IPS-NIHi7 (cell line): Measurements from ENCODE around the gene INPP4A.

Experiments
- DNase-seq: peaks from one replicate; pipeline ENCODE4 v3.0.0; 2012; ENCODE audit warnings: mixed read lengths; ENCODE audit errors: extremely low spot score

Gene INPP4A

DNA sequence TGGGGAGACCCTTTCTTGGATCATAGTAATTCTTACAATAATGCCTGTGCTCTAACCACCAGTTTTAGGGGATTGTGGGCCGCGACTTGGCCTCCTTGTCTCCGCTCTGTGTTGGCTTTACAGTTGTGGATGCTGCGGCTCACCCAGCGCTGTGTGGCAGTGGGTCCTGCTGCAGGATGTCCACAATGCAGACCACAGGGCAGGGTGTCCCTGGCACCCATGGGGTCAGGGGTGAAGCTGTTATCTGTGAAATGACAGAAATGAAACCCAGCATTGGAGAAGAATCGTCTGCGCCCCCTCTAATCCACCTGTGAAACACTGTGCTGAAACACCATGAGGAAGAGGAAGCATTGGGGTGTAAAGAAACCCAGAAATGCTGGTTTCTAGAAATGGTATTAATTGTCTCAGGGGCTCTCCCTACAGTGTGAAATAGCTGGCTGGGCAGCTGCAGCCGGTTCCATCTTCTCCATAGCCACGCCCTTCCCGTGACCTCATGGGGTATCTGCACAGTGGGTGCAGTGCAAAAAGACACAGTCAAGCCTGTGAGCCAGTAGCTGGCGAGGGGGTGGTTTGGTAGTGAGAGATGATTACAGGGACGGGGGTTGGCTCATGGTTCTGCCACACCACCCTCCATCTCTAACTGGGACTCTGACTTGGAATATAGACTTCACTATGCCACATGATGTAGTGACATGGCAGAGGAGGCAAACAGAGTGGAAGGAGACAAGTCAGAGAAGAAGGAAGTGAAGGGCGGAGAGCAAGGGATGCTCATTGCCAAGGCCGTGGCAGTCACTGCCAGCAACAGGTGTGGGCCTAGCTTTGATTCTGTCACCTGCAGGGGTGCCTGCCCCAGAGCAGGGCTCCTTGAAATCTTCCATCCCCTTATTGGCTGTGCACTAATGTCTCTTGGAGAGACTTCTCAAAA lies 16.2 kb downstream of the INPP4A start:
- DNase-seq: no peak

DNA sequence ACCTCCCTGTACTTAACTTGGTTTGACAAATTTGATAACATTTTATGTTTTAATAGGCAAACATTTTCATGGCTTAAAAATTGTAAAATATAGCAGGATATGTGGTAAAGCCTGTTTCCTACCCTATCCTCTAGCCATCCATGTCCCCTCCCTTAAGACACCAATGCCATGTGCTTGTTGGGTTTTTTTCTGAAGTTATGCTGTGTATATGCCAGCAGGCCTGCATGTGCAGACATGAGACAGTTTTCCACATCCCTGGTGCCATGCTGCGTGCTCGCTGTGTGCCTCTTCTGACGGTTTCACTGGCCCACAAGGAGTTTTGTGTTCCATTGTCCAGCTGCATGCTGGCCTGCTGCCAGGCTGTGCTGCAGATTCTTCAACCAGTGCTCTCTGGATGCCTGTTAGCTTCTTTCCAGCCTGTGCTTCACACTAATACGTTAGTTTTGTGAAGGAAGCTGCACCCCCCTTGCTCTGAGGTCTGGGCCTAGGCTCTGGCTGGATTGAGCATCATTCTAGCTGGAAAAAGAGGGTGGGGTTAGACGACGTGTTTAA lies 16.9 kb downstream of the INPP4A start:
- DNase-seq: no peak

DNA sequence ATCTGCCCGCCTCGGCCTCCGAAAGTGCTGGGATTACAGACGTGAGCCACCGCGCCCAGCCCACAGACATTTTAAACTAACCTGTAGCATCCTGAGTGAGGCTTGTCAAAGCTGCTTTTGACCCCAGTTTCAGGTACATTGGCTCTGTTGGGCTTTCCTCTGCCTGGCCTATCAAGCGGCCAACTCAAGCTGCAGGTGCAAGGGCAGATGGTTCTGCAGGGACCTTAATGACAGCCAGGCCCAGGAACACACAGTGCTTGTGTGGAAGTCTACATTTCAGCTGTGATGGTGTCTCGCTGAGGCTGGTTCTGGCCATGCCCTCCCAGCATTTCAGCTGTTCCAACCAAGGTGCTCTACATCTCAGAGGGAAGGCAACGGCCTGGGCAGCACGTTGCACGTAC lies 18.4 kb downstream of the INPP4A start:
- DNase-seq: no peak

DNA sequence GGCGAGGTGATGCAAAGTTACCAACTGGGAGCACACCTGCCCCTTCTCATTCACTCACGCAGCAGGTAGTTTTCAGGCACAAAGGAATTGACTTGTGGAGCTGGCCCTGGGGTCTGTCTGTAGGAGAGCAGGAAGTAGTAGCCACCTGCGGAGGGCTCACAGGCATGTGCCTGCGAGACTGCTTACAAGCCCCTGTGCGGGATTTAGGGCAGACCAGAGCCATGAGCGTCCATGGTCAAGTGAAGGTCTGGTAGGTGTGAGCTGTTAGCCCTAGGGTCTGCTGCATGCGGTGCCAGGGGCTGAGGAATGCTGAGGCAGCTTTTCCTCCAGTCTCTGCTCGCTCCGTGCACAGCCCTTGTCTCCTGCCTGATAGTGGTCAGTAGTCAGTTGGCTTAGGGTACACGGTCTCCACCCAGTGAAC lies 18.9 kb downstream of the INPP4A start:
- no peak for DNase-seq

DNA sequence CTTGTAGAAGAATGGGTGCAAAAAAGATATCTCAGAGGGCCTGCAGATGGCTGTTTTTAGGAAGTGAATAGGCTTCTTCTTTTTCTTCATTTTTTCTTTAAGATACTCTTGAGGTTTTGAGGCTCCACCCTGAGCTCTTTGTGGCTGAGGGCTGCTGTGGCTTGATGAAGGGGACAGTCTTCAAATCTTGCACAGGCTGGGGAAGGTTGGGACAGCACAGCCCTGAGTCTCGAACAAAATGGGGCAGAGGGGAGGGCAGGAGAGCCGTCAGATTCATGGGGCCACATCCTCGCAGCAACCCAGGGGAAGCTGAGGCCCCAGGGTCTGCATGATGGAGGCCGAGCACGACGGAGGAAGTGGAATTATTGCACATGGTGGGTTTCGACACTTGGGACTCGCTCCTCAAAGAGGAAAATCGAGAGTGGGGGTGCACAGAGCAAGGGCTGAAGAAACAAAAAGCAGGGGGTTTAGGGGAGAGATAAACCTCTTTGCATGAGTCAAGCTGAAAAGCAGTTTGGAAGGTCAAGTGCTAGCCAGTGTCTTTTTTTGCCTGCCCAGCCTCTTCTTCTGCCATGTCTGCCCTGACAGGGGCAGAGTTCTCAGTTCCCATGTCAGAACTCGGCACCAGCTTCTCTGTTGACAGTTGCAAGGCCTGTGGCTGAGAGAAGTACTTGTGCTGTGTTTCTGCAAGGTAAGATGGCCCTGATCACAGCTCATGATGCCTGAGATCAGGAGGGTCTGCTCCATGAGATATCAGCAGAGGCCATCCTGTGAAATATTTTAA lies 19.5 kb downstream of the INPP4A start:
- no peak for DNase-seq

DNA sequence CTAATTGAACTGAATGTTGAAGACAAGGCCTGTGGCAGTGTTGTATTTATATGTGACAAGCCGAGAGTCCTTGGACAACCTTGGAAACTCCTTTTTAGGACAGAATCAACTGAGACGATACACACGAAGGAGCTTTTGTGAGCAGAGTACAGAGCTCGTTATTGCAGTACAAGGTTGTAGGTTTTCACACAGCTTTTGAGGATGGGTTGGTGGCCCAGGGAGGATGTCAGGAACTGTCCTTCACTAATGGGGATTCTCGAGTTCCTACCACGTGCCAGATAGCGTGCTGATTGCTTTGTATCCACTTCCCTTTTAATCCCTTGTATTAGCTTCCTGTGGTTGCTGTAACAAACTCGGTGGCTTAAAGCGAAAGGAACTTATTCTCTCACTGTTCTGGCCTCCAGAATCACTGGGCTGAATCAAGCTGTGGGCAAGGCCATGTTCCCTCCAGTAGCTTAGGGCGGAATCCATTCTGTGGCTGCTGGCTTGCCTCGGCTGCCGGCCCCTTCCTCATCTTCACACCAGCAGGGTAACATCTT lies 20.2 kb downstream of the INPP4A start:
- DNase-seq: no peak

DNA sequence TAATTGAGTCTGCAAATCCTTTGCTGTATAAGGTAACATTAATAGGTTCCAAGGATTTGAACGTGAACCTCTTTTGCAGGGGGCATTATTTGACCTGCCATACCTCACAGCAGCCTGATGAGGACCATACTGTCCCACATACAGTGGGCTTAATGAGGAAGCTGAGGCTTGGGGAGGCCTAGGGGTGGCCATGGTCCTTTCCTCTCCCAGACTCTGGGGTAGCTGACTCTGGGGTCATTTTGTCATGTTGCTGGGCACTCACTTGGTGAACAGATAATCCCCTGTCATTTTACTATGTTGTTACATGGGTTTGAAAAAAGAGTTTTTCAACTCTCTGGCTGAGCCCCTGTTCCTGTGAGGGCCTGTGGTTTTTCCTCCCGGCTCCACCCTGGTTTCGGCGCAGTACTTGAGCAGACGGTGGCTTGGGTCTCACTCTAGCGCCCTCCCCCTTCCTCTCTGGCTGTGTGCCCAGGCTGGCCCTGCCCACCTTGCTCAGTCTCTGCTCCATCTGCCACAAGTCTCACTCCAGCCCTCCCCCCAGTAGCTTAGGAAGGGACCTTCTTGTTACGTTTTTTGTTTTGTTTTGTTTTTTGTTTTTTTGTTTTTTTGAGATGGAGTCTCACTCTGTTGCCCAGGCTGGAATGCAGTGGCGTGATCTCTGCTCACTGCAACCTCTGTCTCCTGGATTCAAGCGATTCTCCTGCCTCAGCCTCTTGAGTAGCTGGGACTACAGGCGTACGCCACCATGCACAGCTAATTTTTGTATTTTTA lies 21.0 kb downstream of the INPP4A start:
- no peak for DNase-seq

DNA sequence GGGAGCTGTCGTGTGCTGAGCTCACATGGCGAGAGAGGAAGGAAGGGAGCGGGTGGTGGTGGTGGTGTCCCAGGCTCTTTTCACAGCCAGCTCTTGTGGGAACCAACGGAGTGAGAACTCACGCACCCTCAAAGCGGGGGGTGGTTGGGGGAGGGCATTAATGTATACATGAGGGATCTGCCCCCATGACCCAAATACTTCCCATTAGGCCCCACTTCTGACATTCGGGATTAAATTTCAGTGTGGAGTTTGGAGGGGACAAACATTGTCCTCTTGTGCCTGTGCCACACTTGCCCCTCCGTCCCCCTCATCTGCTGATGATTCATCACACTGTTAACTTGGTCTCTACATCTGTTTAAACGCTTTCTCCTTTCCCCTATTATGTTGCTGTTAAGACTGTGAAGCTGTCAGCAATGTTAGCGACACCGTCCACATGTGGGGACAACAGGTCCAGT lies 22.5 kb downstream of the INPP4A start:
- DNase-seq: no peak

DNA sequence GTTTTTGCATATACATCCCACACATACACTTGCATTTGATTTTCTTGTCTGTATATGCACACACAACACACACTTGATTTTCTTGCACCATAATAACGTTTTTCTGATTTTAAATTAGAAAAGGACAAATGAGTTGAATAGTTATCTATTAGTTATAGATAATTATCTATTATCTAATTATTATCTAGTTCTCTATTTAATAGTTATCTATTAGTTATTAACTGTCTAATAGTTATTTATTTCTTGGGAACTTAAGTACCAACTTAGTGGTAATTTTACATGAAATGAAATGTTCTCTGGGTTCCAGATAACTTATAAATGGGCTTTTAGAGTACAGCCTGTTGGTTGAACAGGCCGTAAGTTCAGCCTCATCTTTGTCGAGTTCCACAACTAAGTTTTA lies 23.0 kb downstream of the INPP4A start:
- DNase-seq: no peak

DNA sequence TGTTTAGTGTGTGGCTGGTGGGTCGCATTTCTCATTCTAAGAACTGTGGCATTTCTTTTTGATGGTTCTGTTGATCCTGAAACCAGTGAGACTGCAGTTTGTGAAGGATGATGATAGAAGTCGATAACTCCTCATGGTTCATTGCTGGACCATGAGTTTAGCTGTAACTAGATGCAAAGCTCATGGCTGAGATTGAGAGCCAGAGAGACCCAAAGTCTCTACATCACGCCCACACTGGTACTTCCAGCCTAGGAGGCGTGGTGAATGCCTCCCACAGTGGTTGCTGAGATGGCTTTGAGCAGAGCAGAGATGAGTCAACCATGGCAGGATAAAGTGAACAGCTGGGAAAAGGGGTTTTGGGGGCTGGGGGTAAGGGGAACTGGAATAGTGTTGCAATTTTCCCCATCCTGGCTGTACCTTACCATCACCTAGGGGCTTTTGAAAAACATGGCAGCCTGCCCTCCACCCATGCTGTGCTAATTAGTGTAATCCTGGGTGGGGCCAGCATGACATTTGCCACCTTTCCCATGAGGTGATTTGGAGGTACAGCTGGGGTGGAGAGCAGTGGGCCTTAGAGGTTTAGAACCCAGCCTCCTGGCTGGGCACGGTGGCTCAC lies 24.1 kb downstream of the INPP4A start:
- DNase-seq: no peak

DNA sequence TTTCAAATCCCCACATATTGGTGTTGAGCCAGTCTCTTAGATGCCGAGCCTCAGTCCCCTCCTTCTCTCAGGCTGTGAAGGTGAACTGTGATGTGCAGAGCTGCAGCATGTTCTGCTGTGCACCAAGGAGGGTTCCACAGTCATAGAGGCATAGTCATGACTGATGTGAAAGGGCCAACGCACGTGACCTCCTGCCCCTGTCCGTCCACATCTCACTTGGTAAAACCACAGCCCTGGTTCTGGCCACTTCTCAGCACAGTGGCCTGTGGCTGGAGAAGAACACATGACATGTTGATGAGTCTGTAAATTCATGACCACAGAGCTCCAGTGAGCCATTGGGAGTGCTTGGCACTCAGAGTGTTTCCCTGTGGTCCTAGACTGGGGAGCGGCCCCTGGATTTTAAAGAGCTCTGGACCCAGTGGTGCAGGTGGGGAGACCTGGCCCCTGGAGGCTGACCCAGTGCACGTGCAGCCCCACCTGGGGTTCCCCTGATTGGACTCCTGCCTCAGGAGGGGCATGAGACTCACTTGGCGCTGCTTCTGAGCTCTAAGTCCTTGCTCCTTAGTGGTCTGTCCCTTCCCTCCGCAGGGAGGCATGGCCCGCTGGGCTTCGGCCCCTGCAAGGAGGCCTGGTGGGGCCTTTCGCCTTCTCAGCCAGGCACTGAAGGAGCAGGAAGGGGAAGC lies 25.3 kb downstream of the INPP4A start:
- DNase-seq: no peak

DNA sequence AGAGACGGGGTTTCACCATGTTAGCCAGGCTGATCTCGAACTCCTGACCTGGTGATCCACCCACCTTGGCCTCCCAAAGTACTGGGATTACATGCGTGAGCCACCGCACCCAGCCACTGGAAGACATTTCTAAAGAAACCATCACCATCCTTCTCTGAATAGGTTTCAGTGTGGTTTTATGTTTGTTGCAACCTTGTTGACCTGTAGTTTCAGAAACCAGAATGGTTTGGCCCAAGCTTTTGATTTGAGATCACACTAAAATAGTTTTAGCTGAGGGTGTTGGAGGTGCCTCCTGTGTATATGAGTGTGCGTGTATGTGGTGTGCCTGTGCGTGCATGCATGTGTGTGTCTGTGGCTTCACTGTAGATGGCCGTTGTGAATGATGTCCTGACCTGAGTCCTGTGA lies 26.2 kb downstream of the INPP4A start:
- DNase-seq: no peak

DNA sequence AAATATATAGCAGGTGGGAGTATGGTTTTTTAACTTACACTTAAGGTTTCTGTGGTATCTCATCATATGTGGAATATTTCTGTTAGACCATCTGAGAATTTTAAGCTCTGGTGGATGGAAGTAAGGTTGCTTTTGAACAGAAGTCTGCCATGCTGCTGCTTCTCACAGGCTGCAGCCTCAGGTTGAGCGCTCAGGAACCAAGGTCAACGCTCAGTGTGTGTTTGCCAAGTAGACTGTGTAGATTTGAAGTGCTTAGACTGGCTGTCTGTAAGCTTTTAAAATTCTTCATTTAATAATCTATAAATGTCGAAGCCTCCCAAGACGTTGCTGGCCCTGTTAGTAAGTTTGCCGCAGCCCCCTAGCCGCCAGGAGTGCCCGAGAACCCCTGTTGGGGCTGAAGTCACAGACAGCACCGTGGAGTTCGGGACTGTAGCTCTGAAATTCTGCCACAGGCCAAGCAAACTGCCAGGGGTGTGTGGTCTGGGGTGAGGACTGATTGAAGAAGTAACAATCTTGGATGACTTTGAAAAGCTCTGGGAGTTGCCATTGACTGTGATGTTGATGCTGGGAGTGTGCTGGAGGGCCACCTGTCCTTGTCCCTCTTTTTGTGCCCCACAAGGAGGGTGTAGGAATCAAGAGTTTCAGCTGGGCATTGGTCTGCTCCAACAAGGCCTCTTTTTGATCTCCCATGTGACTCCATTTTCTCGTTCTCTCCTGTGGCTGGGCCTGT lies 26.9 kb downstream of the INPP4A start:
- no peak for DNase-seq

DNA sequence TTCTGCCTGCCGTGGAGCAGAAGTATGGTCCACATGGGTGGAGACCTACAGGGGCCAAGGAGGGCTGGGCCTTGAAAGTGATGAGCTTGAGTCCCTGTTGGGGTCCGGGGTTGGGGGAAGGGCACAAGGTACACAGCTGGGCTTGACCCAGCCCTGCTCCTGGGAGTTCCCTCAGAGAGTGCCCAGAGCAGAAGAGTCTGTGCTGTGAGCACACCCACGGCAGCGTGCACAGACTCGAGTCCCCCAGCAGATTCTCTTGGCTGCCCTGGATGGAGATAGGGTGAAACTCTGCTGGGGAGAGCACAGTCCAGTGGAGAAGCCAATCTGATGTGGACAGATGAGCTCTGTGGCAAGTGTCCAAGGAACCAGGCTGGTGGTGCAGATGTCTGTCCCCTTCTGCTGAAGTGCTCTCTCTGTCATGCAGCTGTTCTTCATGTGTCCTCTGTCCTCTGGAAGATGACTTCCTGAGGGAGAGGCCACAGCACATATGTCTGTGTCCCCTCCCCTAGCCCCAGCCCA lies 27.5 kb downstream of the INPP4A start:
- DNase-seq: no peak

DNA sequence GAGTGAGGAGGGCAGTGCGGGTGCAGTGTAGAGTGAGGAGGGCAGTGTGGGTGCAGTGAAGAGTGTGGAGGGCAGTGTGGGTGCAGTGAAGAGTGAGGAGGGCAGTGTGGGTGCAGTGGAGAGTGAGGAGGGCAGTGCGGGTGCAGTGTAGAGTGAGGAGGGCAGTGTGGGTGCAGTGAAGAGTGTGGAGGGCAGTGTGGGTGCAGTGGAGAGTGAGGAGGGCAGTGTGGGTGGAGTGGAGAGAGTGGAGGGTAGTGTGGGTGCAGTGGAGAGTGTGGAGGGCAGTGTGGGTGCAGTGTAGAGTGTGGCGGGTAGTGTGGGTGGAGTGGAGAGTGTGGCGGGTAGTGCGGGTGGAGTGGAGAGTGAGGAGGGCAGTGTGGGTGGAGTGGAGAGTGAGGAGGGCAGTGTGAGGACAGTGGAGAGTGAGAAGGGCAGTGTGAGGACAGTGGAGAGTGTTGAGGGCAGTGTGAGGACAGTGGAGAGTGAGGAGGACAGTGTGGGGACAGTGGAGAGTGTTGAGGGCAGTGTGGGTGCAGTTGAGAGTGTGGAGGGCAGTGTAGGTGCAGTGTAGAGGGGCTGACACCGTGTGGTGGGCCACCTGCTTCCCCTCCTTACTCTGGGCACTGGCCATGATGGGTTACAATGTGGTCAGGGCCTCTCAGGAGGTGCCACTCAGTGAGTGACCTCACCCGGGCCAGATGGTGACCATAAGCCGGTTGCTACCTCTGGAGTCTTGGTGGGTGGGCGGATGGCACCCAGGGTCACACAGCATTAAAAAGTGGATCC lies 28.5 kb downstream of the INPP4A start:
- DNase-seq: no peak

DNA sequence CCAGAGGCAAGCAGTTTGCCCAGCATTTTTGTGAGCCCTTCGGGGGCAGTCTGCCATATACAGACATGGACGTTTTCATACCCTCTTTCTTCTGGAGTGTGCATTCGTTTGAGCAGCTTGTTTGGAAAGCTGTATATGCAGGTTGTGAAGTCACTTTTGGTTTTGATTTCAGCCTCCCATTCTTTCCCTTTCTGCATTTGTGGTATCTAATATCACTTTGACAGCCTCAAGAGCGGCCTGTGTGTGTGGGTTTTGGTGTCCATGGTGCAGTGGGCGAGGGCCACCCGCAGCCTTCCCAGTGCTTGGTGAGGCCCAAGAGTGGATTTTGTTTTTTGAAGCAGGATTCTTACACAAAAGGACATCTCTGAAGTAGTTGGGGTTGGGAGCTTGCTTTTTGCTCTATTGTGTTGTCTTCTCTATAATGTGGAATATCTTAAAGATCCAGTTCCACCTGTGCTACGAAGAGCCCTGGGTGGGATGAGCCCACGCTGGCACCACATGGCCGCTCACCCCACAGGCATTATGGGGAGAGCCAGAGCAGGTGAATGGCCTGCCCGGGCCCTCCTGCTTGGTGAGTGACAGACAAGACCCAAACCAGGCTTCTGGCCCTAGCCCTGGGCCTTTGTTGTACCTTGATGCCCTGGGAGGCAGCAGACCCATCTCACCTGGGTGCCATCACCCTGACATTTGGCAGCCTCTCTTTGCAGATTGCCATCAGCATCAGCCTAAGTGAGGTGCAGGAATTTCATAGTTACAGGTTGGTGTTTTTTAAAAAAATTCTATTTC lies 29.5 kb downstream of the INPP4A start:
- DNase-seq: no peak

DNA sequence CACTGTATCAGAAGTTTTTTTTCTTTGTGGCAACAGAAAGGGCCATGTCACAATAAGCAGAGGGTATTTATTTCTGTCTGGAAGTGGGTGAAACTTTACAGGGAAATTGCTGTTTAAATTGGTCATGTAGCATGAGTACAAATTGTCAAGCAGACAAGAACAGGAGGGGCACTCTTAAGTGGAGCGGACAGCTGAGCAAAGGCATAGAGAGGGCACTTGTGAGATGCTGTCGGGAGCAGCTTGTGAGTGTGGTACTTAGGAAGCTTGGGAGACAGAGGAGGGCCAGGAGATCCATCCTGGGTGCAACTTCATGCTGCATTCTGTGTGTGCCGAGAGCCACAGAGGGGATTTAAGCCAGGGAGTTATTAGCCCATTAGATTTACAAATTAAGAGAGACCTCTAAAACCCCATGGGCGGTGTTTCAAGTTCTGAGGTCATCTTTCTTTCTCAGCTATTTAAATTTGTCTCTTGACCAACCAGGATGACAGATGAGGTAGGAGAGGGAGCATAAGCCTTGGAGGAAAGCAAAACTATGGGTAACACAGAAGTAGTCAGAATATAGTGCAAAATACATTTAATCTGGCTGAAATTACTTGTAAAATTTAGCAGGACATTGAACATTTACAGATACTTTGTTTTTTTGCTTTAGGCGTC lies 30.4 kb downstream of the INPP4A start:
- DNase-seq: no peak
